Liver (tissue), 9 donors: ENCODE data around the gene CDCP2. TPM values are rescaled to one million over a fixed set of nuclear protein-coding genes. Genes with fewer than 3 reads are reported as not detected.

Experiments
- DNase-seq: peaks from one replicate; pipeline ENCODE4 v3.0.0-alpha.2; 2017; ENCODE audit warnings: low spot score
- H3K27ac ChIP-seq, 2 donors: one replicate each; pipeline ENCODE4 v1.7.0; 2013; ENCODE audit warnings: inconsistent platforms in 2 of 2, low read length in 2 of 2, control low read depth in 1 of 2, low read depth in 1 of 2, mild to moderate bottlenecking in 1 of 2
- H3K27me3 ChIP-seq, 4 donors: one replicate each; pipeline versions ENCODE4 v1.6.1 to v1.7.0; 2013; ENCODE audit warnings: low read length in 3 of 4, inconsistent platforms in 1 of 4, mild to moderate bottlenecking in 1 of 4, moderate library complexity in 1 of 4; ENCODE audit not compliant: control insufficient read depth in 4 of 4, insufficient read depth in 4 of 4
- H3K36me3 ChIP-seq, 4 donors: one replicate each; pipeline versions ENCODE4 v1.6.1 to v1.7.0; 2013; ENCODE audit warnings: low read length in 3 of 4, mild to moderate bottlenecking in 3 of 4, low read depth in 1 of 4, moderate library complexity in 1 of 4; ENCODE audit not compliant: control insufficient read depth in 4 of 4, insufficient read depth in 3 of 4
- H3K4me1 ChIP-seq, 4 donors: one replicate each; pipeline versions ENCODE4 v1.6.1 to v1.7.0; 2013; ENCODE audit warnings: low read length in 3 of 4, mild to moderate bottlenecking in 3 of 4, moderate library complexity in 1 of 4; ENCODE audit not compliant: control insufficient read depth in 4 of 4, insufficient read depth in 4 of 4
- H3K4me3 ChIP-seq, 3 donors: one replicate each; pipeline versions ENCODE4 v1.6.1 to v1.7.0; 2013; ENCODE audit warnings: low read length in 3 of 3, control low read depth in 1 of 3, low read depth in 1 of 3, mild to moderate bottlenecking in 1 of 3
- H3K9ac ChIP-seq, 2 donors: one replicate each; pipeline ENCODE4 v1.7.0; 2013; ENCODE audit warnings: low read length in 2 of 2, mild to moderate bottlenecking in 2 of 2, moderate library complexity in 2 of 2, control low read depth in 1 of 2, low read depth in 1 of 2
- H3K9me3 ChIP-seq, 4 donors: one replicate each; pipeline versions ENCODE4 v1.6.1 to v1.7.0; 2013; ENCODE audit warnings: low read length in 3 of 4; ENCODE audit not compliant: control insufficient read depth in 4 of 4
- ATF3 ChIP-seq: IDR thresholded peaks from 2 replicates; pipeline ENCODE4 v1.6.1; 2016; ENCODE audit warnings: antibody characterized with exemption
- CTCF ChIP-seq: fragments of 150-350 bp; IDR thresholded peaks from 2 replicates; pipeline ENCODE4 v1.5.1; 2017; ENCODE audit warnings: improper control_type of control experiment, low read depth, low read length; ENCODE audit not compliant: missing input control
- EGR1 ChIP-seq, 2 donors: IDR thresholded peaks; 2 replicates each; pipeline ENCODE4 v1.6.1; 2016 to 2018; ENCODE audit warnings: antibody characterized with exemption in 2 of 2, low read depth in 2 of 2
- FOXA1 ChIP-seq: IDR thresholded peaks from 2 replicates; pipeline ENCODE4 v1.6.1; 2016; ENCODE audit warnings: antibody characterized with exemption
- FOXA2 ChIP-seq: IDR thresholded peaks from 2 replicates; pipeline ENCODE4 v1.6.1; 2016; ENCODE audit warnings: antibody characterized with exemption
- GABPA ChIP-seq, 2 donors: IDR thresholded peaks in 1 of 2; conservative IDR thresholded peaks in 1 of 2; 2 replicates each; pipeline ENCODE4 v1.6.1; 2016; ENCODE audit warnings: antibody characterized with exemption in 2 of 2, mild to moderate bottlenecking in 1 of 2, moderate library complexity in 1 of 2
- HNF4A ChIP-seq, 2 donors: conservative IDR thresholded peaks; 2 replicates each; pipeline ENCODE4 v1.6.1; 2016; ENCODE audit warnings: antibody characterized with exemption in 2 of 2, mild to moderate bottlenecking in 2 of 2
- HNF4G ChIP-seq: IDR thresholded peaks from 2 replicates; pipeline ENCODE4 v1.6.1; 2016; ENCODE audit warnings: antibody characterized with exemption
- JUND ChIP-seq, 2 donors: IDR thresholded peaks; 2 replicates each; pipeline ENCODE4 v1.6.1; 2016; ENCODE audit warnings: antibody characterized with exemption in 2 of 2
- MAX ChIP-seq: IDR thresholded peaks from 2 replicates; pipeline ENCODE4 v1.6.1; 2016; ENCODE audit warnings: antibody characterized with exemption
- NR2F2 ChIP-seq: IDR thresholded peaks from 2 replicates; pipeline ENCODE4 v1.6.1; 2016; ENCODE audit warnings: antibody characterized with exemption
- RAD21 ChIP-seq, 2 donors: IDR thresholded peaks; 2 replicates each; pipeline ENCODE4 v1.6.1; 2016; ENCODE audit warnings: antibody characterized with exemption in 2 of 2, mild to moderate bottlenecking in 2 of 2
- RXRA ChIP-seq, 2 donors: IDR thresholded peaks; 2 replicates each; pipeline ENCODE4 v1.6.1; 2017 to 2018; ENCODE audit warnings: antibody characterized with exemption in 2 of 2, mild to moderate bottlenecking in 1 of 2
- SP1 ChIP-seq: IDR thresholded peaks from 2 replicates; pipeline ENCODE4 v1.6.1; 2018; ENCODE audit warnings: antibody characterized with exemption, mild to moderate bottlenecking
- TAF1 ChIP-seq: conservative IDR thresholded peaks from 2 replicates; pipeline ENCODE4 v1.6.1; 2016; ENCODE audit warnings: antibody characterized with exemption, mild to moderate bottlenecking
- ZBTB33 ChIP-seq: IDR thresholded peaks from 2 replicates; pipeline ENCODE4 v1.6.1; 2016; ENCODE audit warnings: antibody characterized with exemption
- WGBS: extraction: QIAGEN DNeasy Blood & Tissue Kit; methylation state at CpG from one replicate; pipeline ENCODE4 v1.1.7; 2013; 5-methylcytosine and 5-hydroxymethylcytosine counted together
- polyA plus RNA-seq, 2 donors: library from polyadenylated mRNA; stranded (reverse) in 1 of 2; unstranded in 1 of 2; fragments of 200-250 nt in 1 of 2; fragments of >200 nt in 1 of 2; fragmentation: Nextera tagmentation in 1 of 2; extraction: Ambion mirVana in 1 of 2; gene quantifications; one replicate each; pipeline versions ENCODE4 v1.2.1 to v1.2.3, GENCODE V29; 2013 to 2015
- total RNA-seq, 2 donors: library from RNA; depleted of rRNA; stranded (reverse); fragments of >200 nt; gene quantifications; one replicate each; pipeline ENCODE4 v1.2.3, GENCODE V29; 2014
- donor health status: healthy.
- donor health status: healthy.
- donor health status: healthy.
- donor health status: healthy.
- donor health status: healthy.

The CDCP2 gene
- total and polyA plus RNA-seq, 4 donors, result under 0.01 TPM; not detected in 3

- no peaks in the 10 kb centered on the region for H3K36me3 ChIP-seq
- TF ChIP-seq FOXA2 (no peak), NR2F2 (peak; percentile 23), EGR1 (IDR thresholded peaks at IDR 0.05; ENCODE audit: low read depth in 2 of 2) (no peak), MAX (no peak), ZBTB33 (no peak), HNF4G (no peak), SP1 (no peak), HNF4A (conservative IDR thresholded peaks at IDR 0.05) (no peak), CTCF (no peak)
- H3K4me1 ChIP-seq, result no peaks in the 10 kb centered on the region
- WGBS, result 55% methylated on average over 10 of the region's 10 CpGs
- no peak overlapping the region for H3K4me3 ChIP-seq
- H3K27ac ChIP-seq, result no peak overlapping the region
- DNase-seq, result no peak
- H3K9ac ChIP-seq, result no peak overlapping the region
- no peaks in the 10 kb centered on the region for H3K9me3 ChIP-seq
- H3K27me3 ChIP-seq, result no peaks in the 10 kb centered on the region
Measured at GRCh38 chr1:54137534-54138061, 15.2 kb downstream of the CDCP2 start.

- Histone ChIP-seq H3K27ac (no peak overlapping the region), H3K9me3 (no peaks in the 10 kb centered on the region), H3K27me3 (no peaks in the 10 kb centered on the region), H3K4me1 (no peaks in the 10 kb centered on the region), H3K4me3 (no peak overlapping the region), H3K36me3 (no peaks in the 10 kb centered on the region), H3K9ac (no peak overlapping the region)
- TF ChIP-seq FOXA1, result no peak
- TF ChIP-seq EGR1 (IDR thresholded peaks at IDR 0.05; ENCODE audit: low read depth in 2 of 2), result no peak
- TF ChIP-seq ZBTB33, result no peak
- no peak for TF ChIP-seq TAF1
- no peak for TF ChIP-seq RXRA (IDR thresholded peaks at IDR 0.05)
- TF ChIP-seq HNF4A (conservative IDR thresholded peaks at IDR 0.05), result no peak
- TF ChIP-seq CTCF, result no peak
- TF ChIP-seq RAD21 (IDR thresholded peaks at IDR 0.05), result no peak
- TF ChIP-seq GABPA (IDR thresholded peaks at IDR 0.05 in 1 of 2, conservative IDR thresholded peaks at IDR 0.05 in 1 of 2), result no peak
- TF ChIP-seq JUND (IDR thresholded peaks at IDR 0.05), result no peak
- no peak for TF ChIP-seq HNF4G
- no peak for TF ChIP-seq FOXA2
- no peak for TF ChIP-seq SP1
- no peak for TF ChIP-seq ATF3
- no peak for DNase-seq
- 90% methylated on average over 7 of the region's 7 CpGs for WGBS
Measured at GRCh38 chr1:54136963-54137533, 15.8 kb downstream of the CDCP2 start.
